OCI-LY1 (cell line): Measurements from ENCODE around the gene OSBPL2.

ENCODE experiments used
- H2AFZ ChIP-seq: fragments of 200-600 bp; sonication (generic), shearing (Covaris generic); 2 replicates; pipeline ENCODE4 v1.6.0; 2014; ENCODE audit warnings: antibody characterized with exemption, mild to moderate bottlenecking, low read length
- H3F3A ChIP-seq: fragments of 200-600 bp; sonication (generic), shearing (Covaris generic); 2 replicates; pipeline ENCODE4 v1.6.0; 2014; ENCODE audit warnings: mild to moderate bottlenecking, antibody characterized with exemption, low read length, moderate library complexity; ENCODE audit not compliant: insufficient read depth
- H3K27ac ChIP-seq: fragments of 200-600 bp; sonication (generic); 2 replicates; pipeline ENCODE4 v1.5.1; 2014; ENCODE audit warnings: low read length, mixed run types, mild to moderate bottlenecking, low read depth; ENCODE audit not compliant: poor library complexity, severe bottlenecking
- H3K27me3 ChIP-seq: fragments of 200-600 bp; sonication (generic); 2 replicates; pipeline ENCODE4 v1.6.0; 2014; ENCODE audit warnings: antibody characterized with exemption, mild to moderate bottlenecking, low read length, moderate library complexity; ENCODE audit not compliant: insufficient read depth
- H3K36me3 ChIP-seq: fragments of 200-600 bp; sonication (generic); 2 replicates; pipeline ENCODE4 v1.6.1; 2014; ENCODE audit warnings: mild to moderate bottlenecking, antibody characterized with exemption, low read length, moderate library complexity, mixed read lengths; ENCODE audit not compliant: insufficient read depth
- H3K4me1 ChIP-seq: fragments of 200-600 bp; sonication (generic); 2 replicates; pipeline ENCODE4 v1.5.1; 2014; ENCODE audit warnings: mild to moderate bottlenecking, low read length, moderate library complexity; ENCODE audit not compliant: insufficient read depth, severe bottlenecking
- H3K4me2 ChIP-seq: fragments of 200-600 bp; sonication (generic), shearing (Covaris generic); 2 replicates; pipeline ENCODE4 v1.6.1; 2014; ENCODE audit warnings: low read length
- H3K4me3 ChIP-seq: fragments of 200-600 bp; sonication (generic); 2 replicates; pipeline ENCODE4 v1.5.1; 2014; ENCODE audit warnings: low read length, low read depth, mild to moderate bottlenecking, mixed read lengths; ENCODE audit not compliant: poor library complexity, severe bottlenecking
- H3K79me2 ChIP-seq: fragments of 200-600 bp; shearing (Covaris generic); 2 replicates; pipeline ENCODE4 v1.6.1; 2016; ENCODE audit warnings: mixed run types, low read length, mixed read lengths; ENCODE audit not compliant: insufficient read depth
- H3K9ac ChIP-seq: fragments of 200-600 bp; sonication (generic), shearing (Covaris generic); 2 replicates; pipeline ENCODE4 v1.6.1; 2014; ENCODE audit warnings: mild to moderate bottlenecking, low read length, mixed read lengths
- H3K9me2 ChIP-seq: fragments of 200-600 bp; sonication (generic), shearing (Covaris generic); 2 replicates; pipeline ENCODE4 v1.6.1; 2014; ENCODE audit warnings: low read depth, mild to moderate bottlenecking, low read length, mixed read lengths
- H3K9me3 ChIP-seq: fragments of 200-600 bp; shearing (Covaris generic); 2 replicates; pipeline ENCODE4 v1.6.1; 2014; ENCODE audit warnings: low read length, mixed read lengths
- H4K20me1 ChIP-seq: fragments of 200-600 bp; sonication (generic), shearing (Covaris generic); 2 replicates; pipeline ENCODE4 v1.6.0; 2016; ENCODE audit warnings: mild to moderate bottlenecking, low read length; ENCODE audit not compliant: insufficient read depth
- CTCF ChIP-seq: fragments of 200-600 bp; sonication (generic), shearing (Covaris generic); IDR thresholded peaks from 2 replicates; pipeline ENCODE4 v1.5.1; 2017; ENCODE audit warnings: mild to moderate bottlenecking, antibody characterized with exemption, low read length, moderate library complexity, mixed read lengths
- EZH2 ChIP-seq: fragments of 200-600 bp; sonication (generic), shearing (Covaris generic); IDR thresholded peaks from 2 replicates; pipeline ENCODE4 v1.8.0; 2017; ENCODE audit warnings: borderline replicate concordance, mixed run types, mild to moderate bottlenecking, antibody characterized with exemption, low read length, moderate library complexity, mixed read lengths

Gene OSBPL2

GRCh38 chr20:62313021-62313420 is 74.7 kb downstream of the OSBPL2 start:
- Histone ChIP-seq H3F3A (no peaks in the 10 kb centered on the region; the same call in 1 of the 2 replicates), H3K9ac (no peak overlapping the region), H3K36me3 (peaks cover 13% of the 10 kb centered on the region), H3K27me3 (no peaks in the 10 kb centered on the region), H3K9me2 (no peaks in the 10 kb centered on the region), H3K27ac (no peak overlapping the region), H3K4me3 (no peak overlapping the region), H4K20me1 (no peaks in the 10 kb centered on the region), H2AFZ (no peak overlapping the region), H3K4me1 (no peaks in the 10 kb centered on the region), H3K4me2 (no peak overlapping the region), H3K9me3 (no peaks in the 10 kb centered on the region), H3K79me2 (no peaks in the 10 kb centered on the region)
- no peak for TF ChIP-seq CTCF

GRCh38 chr20:62313460-62314338 is 75.4 kb downstream of the OSBPL2 start:
- Histone ChIP-seq H3K4me1 (no peaks in the 10 kb centered on the region), H3F3A (no peaks in the 10 kb centered on the region; the same call in 1 of the 2 replicates), H3K9me3 (no peaks in the 10 kb centered on the region), H3K9ac (no peak overlapping the region), H3K9me2 (no peaks in the 10 kb centered on the region), H4K20me1 (no peaks in the 10 kb centered on the region), H3K4me2 (no peak overlapping the region), H3K27ac (no peak overlapping the region), H3K79me2 (no peaks in the 10 kb centered on the region), H3K36me3 (peaks cover 6% of the 10 kb centered on the region), H3K27me3 (no peaks in the 10 kb centered on the region), H2AFZ (no peak overlapping the region), H3K4me3 (no peak overlapping the region)
- TF ChIP-seq EZH2 (no peak), CTCF (no peak)

GRCh38 chr20:62314339-62314638 is 76.0 kb downstream of the OSBPL2 start:
- H4K20me1 ChIP-seq, result no peaks in the 10 kb centered on the region
- H3K4me1 ChIP-seq, result no peaks in the 10 kb centered on the region
- H3K36me3 ChIP-seq, result peaks cover under 1% of the 10 kb centered on the region; the same call in 1 of the 2 replicates
- no peak overlapping the region for H3K27ac ChIP-seq
- TF ChIP-seq EZH2 (no peak), CTCF (no peak)
- H2AFZ ChIP-seq, result no peak overlapping the region
- no peaks in the 10 kb centered on the region for H3K9me2 ChIP-seq
- H3K4me3 ChIP-seq, result no peak overlapping the region
- no peaks in the 10 kb centered on the region for H3K27me3 ChIP-seq
- H3F3A ChIP-seq, result no peaks in the 10 kb centered on the region
- no peak overlapping the region for H3K4me2 ChIP-seq
- H3K79me2 ChIP-seq, result no peaks in the 10 kb centered on the region
- no peaks in the 10 kb centered on the region for H3K9me3 ChIP-seq
- H3K9ac ChIP-seq, result no peak overlapping the region
